IPS DF 19.7 (cell line): ENCODE results near the gene MINAR1.

Experiments used
- DNase-seq: peaks from one replicate; pipeline ENCODE4 v3.0.0-alpha.2; 2013; ENCODE audit warnings: low read depth, low spot score

The MINAR1 gene

GRCh38 chr15:79463781-79464270 is 31.7 kb downstream of the MINAR1 start:
- DNase-seq = no peak

GRCh38 chr15:79466488-79466887 is 34.4 kb downstream of the MINAR1 start:
- no peak for DNase-seq

GRCh38 chr15:79467865-79468586 is 35.9 kb downstream of the MINAR1 start:
- no peak for DNase-seq

- DNase-seq = no peak
Observed at GRCh38 chr15:79472446-79472845, 40.3 kb downstream of the MINAR1 start.

- DNase-seq = no peak
Observed at GRCh38 chr15:79474252-79474651, 42.1 kb downstream of the MINAR1 start.

GRCh38 chr15:79475306-79475705 is 43.2 kb downstream of the MINAR1 start:
- no peak for DNase-seq

- DNase-seq = no peak
Observed at GRCh38 chr15:79478108-79478507, 46.0 kb downstream of the MINAR1 start.

GRCh38 chr15:79479616-79480015 is 47.5 kb downstream of the MINAR1 start:
- DNase-seq = no peak

- DNase-seq = no peak
Observed at GRCh38 chr15:79481793-79482192, 49.7 kb downstream of the MINAR1 start.
